Left kidney (tissue), 2 donors: ENCODE measurements around the gene SMARCA4. TPM values are rescaled to one million over a fixed set of nuclear protein-coding genes. Genes with fewer than 3 reads are reported as not detected.
"Not testable (repeated sequence)": the region's sequence is repeated elsewhere in the genome, so short reads cannot be mapped to it uniquely, and the experiment has no call there.

Experiments used
- DNase-seq: peaks from one replicate; pipeline ENCODE4 v3.0.0-alpha.2; 2013
- polyA plus RNA-seq: library from polyadenylated mRNA; unstranded; fragments of 120-200 nt; gene quantifications from one replicate; pipeline ENCODE4 v1.2.1, GENCODE V29; 2013; ENCODE audit not compliant: insufficient read length

Gene SMARCA4
- polyA plus RNA-seq, 1 donor, result 169 TPM

- no peak for DNase-seq
Measured at GRCh38 chr19:10976131-10976892, 15.5 kb downstream of the SMARCA4 start.

- DNase-seq, result no peak
Measured at GRCh38 chr19:10977742-10978092, 16.9 kb downstream of the SMARCA4 start.

- no peak for DNase-seq
Measured at GRCh38 chr19:10979951-10980381, 19.1 kb downstream of the SMARCA4 start.

- DNase-seq, result no peak
Measured at GRCh38 chr19:10981252-10981895, 20.5 kb downstream of the SMARCA4 start.

- no peak for DNase-seq
Measured at GRCh38 chr19:10983026-10983425, 22.2 kb downstream of the SMARCA4 start.

- DNase-seq, result no peak
Measured at GRCh38 chr19:10984166-10984735, 23.4 kb downstream of the SMARCA4 start.

GRCh38 chr19:10985502-10985901 lies 24.7 kb downstream of the SMARCA4 start:
- no peak for DNase-seq

GRCh38 chr19:10986301-10987127 lies 25.7 kb downstream of the SMARCA4 start:
- DNase-seq, result no peak

GRCh38 chr19:10987571-10988297 lies 26.9 kb downstream of the SMARCA4 start:
- no peak for DNase-seq

- DNase-seq, result no peak
Measured at GRCh38 chr19:10988380-10988779, 27.6 kb downstream of the SMARCA4 start.

- no peak for DNase-seq
Measured at GRCh38 chr19:10988921-10989320, 28.1 kb downstream of the SMARCA4 start.

GRCh38 chr19:10991076-10991475 lies 30.2 kb downstream of the SMARCA4 start:
- DNase-seq, result no peak

- no peak for DNase-seq
Measured at GRCh38 chr19:10991521-10992081, 30.8 kb downstream of the SMARCA4 start.

- DNase-seq, result not testable (repeated sequence)
Measured at GRCh38 chr19:10992174-10992573, 31.3 kb downstream of the SMARCA4 start.

GRCh38 chr19:10995926-10996600 lies 35.2 kb downstream of the SMARCA4 start:
- DNase-seq, result no peak

GRCh38 chr19:10998045-10998533 lies 37.3 kb downstream of the SMARCA4 start:
- no peak for DNase-seq

- no peak for DNase-seq
Measured at GRCh38 chr19:10998666-10999065, 37.8 kb downstream of the SMARCA4 start.

GRCh38 chr19:11005521-11005920 lies 44.7 kb downstream of the SMARCA4 start:
- no peak for DNase-seq

GRCh38 chr19:11007385-11007784 lies 46.6 kb downstream of the SMARCA4 start:
- no peak for DNase-seq

- no peak for DNase-seq
Measured at GRCh38 chr19:11007962-11008532, 47.2 kb downstream of the SMARCA4 start.
